ENCODE data around the gene PPP1R17. TPM values are rescaled to one million over a fixed set of nuclear protein-coding genes. Genes with fewer than 3 reads are reported as not detected.

The PPP1R17 gene
- total RNA-seq, 1 experiment from 2014 or later: not detected

GRCh38 chr7:31710171-31710570 lies 23.2 kb downstream of the PPP1R17 start:
- no peaks in the 10 kb centered on the region for H3K9me3 ChIP-seq (ENCODE audit: control insufficient read depth, insufficient read depth, low read depth, low read length)
- in situ Hi-C loops (cut with HindIII; ENCODE audit: low pct_unique_long_range_greater_than_20kb, low sequenced_read_pairs) (no loop called here), intact Hi-C loops (cut with micrococcal nuclease; ENCODE audit: unreplicated experiment) (no loop called here)
- H3K4me1 ChIP-seq (ENCODE audit: control insufficient read depth, insufficient read depth, low read length): no peaks in the 10 kb centered on the region
- no peaks in the 10 kb centered on the region for H3K36me3 ChIP-seq (ENCODE audit: control insufficient read depth, insufficient read depth, low read length)
- H3K27ac ChIP-seq (ENCODE audit: low read length): no peak overlapping the region
- no peak for DNase-seq (ENCODE audit: low read depth, low spot score)
- TF ChIP-seq, protein P1, sequence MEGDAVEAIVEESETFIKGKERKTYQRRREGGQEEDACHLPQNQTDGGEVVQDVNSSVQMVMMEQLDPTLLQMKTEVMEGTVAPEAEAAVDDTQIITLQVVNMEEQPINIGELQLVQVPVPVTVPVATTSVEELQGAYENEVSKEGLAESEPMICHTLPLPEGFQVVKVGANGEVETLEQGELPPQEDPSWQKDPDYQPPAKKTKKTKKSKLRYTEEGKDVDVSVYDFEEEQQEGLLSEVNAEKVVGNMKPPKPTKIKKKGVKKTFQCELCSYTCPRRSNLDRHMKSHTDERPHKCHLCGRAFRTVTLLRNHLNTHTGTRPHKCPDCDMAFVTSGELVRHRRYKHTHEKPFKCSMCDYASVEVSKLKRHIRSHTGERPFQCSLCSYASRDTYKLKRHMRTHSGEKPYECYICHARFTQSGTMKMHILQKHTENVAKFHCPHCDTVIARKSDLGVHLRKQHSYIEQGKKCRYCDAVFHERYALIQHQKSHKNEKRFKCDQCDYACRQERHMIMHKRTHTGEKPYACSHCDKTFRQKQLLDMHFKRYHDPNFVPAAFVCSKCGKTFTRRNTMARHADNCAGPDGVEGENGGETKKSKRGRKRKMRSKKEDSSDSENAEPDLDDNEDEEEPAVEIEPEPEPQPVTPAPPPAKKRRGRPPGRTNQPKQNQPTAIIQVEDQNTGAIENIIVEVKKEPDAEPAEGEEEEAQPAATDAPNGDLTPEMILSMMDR (IDR thresholded peaks at IDR 0.05): no peak
- TF ChIP-seq, protein P2, sequence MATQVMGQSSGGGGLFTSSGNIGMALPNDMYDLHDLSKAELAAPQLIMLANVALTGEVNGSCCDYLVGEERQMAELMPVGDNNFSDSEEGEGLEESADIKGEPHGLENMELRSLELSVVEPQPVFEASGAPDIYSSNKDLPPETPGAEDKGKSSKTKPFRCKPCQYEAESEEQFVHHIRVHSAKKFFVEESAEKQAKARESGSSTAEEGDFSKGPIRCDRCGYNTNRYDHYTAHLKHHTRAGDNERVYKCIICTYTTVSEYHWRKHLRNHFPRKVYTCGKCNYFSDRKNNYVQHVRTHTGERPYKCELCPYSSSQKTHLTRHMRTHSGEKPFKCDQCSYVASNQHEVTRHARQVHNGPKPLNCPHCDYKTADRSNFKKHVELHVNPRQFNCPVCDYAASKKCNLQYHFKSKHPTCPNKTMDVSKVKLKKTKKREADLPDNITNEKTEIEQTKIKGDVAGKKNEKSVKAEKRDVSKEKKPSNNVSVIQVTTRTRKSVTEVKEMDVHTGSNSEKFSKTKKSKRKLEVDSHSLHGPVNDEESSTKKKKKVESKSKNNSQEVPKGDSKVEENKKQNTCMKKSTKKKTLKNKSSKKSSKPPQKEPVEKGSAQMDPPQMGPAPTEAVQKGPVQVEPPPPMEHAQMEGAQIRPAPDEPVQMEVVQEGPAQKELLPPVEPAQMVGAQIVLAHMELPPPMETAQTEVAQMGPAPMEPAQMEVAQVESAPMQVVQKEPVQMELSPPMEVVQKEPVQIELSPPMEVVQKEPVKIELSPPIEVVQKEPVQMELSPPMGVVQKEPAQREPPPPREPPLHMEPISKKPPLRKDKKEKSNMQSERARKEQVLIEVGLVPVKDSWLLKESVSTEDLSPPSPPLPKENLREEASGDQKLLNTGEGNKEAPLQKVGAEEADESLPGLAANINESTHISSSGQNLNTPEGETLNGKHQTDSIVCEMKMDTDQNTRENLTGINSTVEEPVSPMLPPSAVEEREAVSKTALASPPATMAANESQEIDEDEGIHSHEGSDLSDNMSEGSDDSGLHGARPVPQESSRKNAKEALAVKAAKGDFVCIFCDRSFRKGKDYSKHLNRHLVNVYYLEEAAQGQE (IDR thresholded peaks at IDR 0.05; ENCODE audit: insufficient read depth in 1 of 2, low read depth in 2 of 2, low read length in 1 of 2): no peak
- TF ChIP-seq TCF7L2 (IDR thresholded peaks at IDR 0.05; ENCODE audit: low read depth, low read length) (no peak), POLR2AphosphoS5 (IDR thresholded peaks at IDR 0.05; ENCODE audit: low read depth, low read length) (no peak), SIN3A (IDR thresholded peaks at IDR 0.05; ENCODE audit: borderline replicate concordance, insufficient read depth, low read depth, low read length) (no peak)
- H3K27me3 ChIP-seq (ENCODE audit: control insufficient read depth, insufficient read depth, low read length): 0 out of 2 replicates have a peak, but pooled peaks cover 3% of the 10 kb centered on the region
- no peak overlapping the region for H3K4me3 ChIP-seq (ENCODE audit: low read depth in 2 of 2, low read length in 2 of 2)
- no peak for ATAC-seq
- BruUV-seq (replicated peaks): no TSS peak
- ChIA-PET CTCF (no interaction called here), POLR2A (no interaction called here)

- Histone ChIP-seq H3K4me3 (ENCODE audit: low read depth in 2 of 2, low read length in 2 of 2) (no peak overlapping the region), H3K4me1 (ENCODE audit: control insufficient read depth, insufficient read depth, low read length) (no peaks in the 10 kb centered on the region), H3K27ac (ENCODE audit: low read length) (no peak overlapping the region), H3K27me3 (ENCODE audit: control insufficient read depth, insufficient read depth, low read length) (no peaks in the 10 kb centered on the region), H3K36me3 (ENCODE audit: control insufficient read depth, insufficient read depth, low read length) (no peaks in the 10 kb centered on the region), H3K9me3 (ENCODE audit: control insufficient read depth, insufficient read depth, low read depth, low read length) (no peaks in the 10 kb centered on the region)
- TF ChIP-seq, protein P2 (IDR thresholded peaks at IDR 0.05; ENCODE audit: insufficient read depth in 1 of 2, low read depth in 2 of 2, low read length in 1 of 2): no peak
- TF ChIP-seq POLR2AphosphoS5 (IDR thresholded peaks at IDR 0.05; ENCODE audit: low read depth, low read length): no peak
- TF ChIP-seq TCF7L2 (IDR thresholded peaks at IDR 0.05; ENCODE audit: low read depth, low read length): no peak
- TF ChIP-seq, protein P1 (IDR thresholded peaks at IDR 0.05): no peak
- no peak for TF ChIP-seq SIN3A (IDR thresholded peaks at IDR 0.05; ENCODE audit: borderline replicate concordance, insufficient read depth, low read depth, low read length)
- ChIA-PET CTCF (no interaction called here), POLR2A (no interaction called here)
- intact Hi-C loops (cut with micrococcal nuclease; ENCODE audit: unreplicated experiment) (no loop called here), in situ Hi-C loops (cut with HindIII; ENCODE audit: low pct_unique_long_range_greater_than_20kb, low sequenced_read_pairs) (no loop called here)
- DNase-seq (ENCODE audit: low read depth, low spot score) (no peak), ATAC-seq (no peak)
- no TSS peak for BruUV-seq (replicated peaks)
These were observed 29.3 kb downstream of the PPP1R17 start for GRCh38 chr7:31716355-31716754.

Data from Panc1 (cell line).